HEK293T (cell line): Measurements from ENCODE around the gene COPS7A.

Experiments
- ARNT ChIP-seq: fragments of 450-650 bp; IDR thresholded peaks from 2 replicates; pipeline ENCODE4 v1.6.1; 2017; ENCODE audit warnings: mild to moderate bottlenecking
- BHLHE40 ChIP-seq: fragments of 450-650 bp; IDR thresholded peaks from 2 replicates; pipeline ENCODE4 v1.6.1; 2016; ENCODE audit warnings: mild to moderate bottlenecking, moderate library complexity, borderline replicate concordance
- CTBP1 ChIP-seq: fragments of 450-650 bp; IDR thresholded peaks from 2 replicates; pipeline ENCODE4 v1.6.1; 2016; ENCODE audit warnings: borderline replicate concordance
- ELF4 ChIP-seq: fragments of 450-650 bp; IDR thresholded peaks from 2 replicates; pipeline ENCODE4 v1.6.1; 2017; ENCODE audit warnings: antibody characterized with exemption
- FOXK2 ChIP-seq: fragments of 450-650 bp; IDR thresholded peaks from 2 replicates; pipeline ENCODE4 v1.6.1; 2016; ENCODE audit warnings: mild to moderate bottlenecking
- FOXM1 ChIP-seq: fragments of 450-650 bp; IDR thresholded peaks from 2 replicates; pipeline ENCODE4 v1.6.1; 2017; ENCODE audit warnings: mild to moderate bottlenecking, borderline replicate concordance
- HDGF ChIP-seq: fragments of 450-650 bp; IDR thresholded peaks from 2 replicates; pipeline ENCODE4 v1.6.1; 2017; ENCODE audit warnings: antibody characterized with exemption, borderline replicate concordance
- L3MBTL2 ChIP-seq: fragments of 450-650 bp; conservative IDR thresholded peaks from 2 replicates; pipeline ENCODE4 v1.6.1; 2016; ENCODE audit warnings: mild to moderate bottlenecking
- LEF1 ChIP-seq: fragments of 450-650 bp; IDR thresholded peaks from 2 replicates; pipeline ENCODE4 v1.6.1; 2017; ENCODE audit warnings: mild to moderate bottlenecking, borderline replicate concordance
- PKNOX1 ChIP-seq: fragments of 450-650 bp; IDR thresholded peaks from 2 replicates; pipeline ENCODE4 v1.6.1; 2016
- SP1 ChIP-seq: fragments of 450-650 bp; IDR thresholded peaks from 2 replicates; pipeline ENCODE4 v1.6.1; 2017
- SUZ12 ChIP-seq: fragments of 450-650 bp; IDR thresholded peaks from 2 replicates; pipeline ENCODE4 v1.6.1; 2016; ENCODE audit warnings: mild to moderate bottlenecking
- TARDBP ChIP-seq: fragments of 450-650 bp; IDR thresholded peaks from 2 replicates; pipeline ENCODE4 v1.6.1; 2016
- ZNF384 ChIP-seq: fragments of 450-650 bp; IDR thresholded peaks from 2 replicates; pipeline ENCODE4 v1.6.1; 2016

GRCh38 chr12:6764011-6764828 lies 40.4 kb downstream of the COPS7A start:
- TF ChIP-seq ZNF384 (no peak), FOXM1 (peak; percentile 98), BHLHE40 (no peak), SP1 (no peak), L3MBTL2 (no peak), SUZ12 (no peak), TARDBP (no peak), ELF4 (no peak), HDGF (no peak), ARNT (no peak), CTBP1 (no peak), PKNOX1 (no peak), LEF1 (no peak), FOXK2 (no peak)
